ENCODE results near the gene RRP9.

Gene RRP9

GRCh38 chr3:51977446-51978142, 35.9 kb upstream of the RRP9 start:
- DNase-seq (ENCODE audit: low read depth): no peak
- no peak overlapping the region for H3K4me3 ChIP-seq (replicated peaks; ENCODE audit: low read depth, low read length)
- no peak for TF ChIP-seq CTCF (IDR thresholded peaks at IDR 0.05; ENCODE audit: low read length, missing control alignments)

- no peak for TF ChIP-seq CTCF (IDR thresholded peaks at IDR 0.05; ENCODE audit: low read length, missing control alignments)
- peak overlapping the region; percentile 69 for H3K4me3 ChIP-seq (replicated peaks; ENCODE audit: low read depth, low read length)
- DNase-seq (ENCODE audit: low read depth): peak; percentile 59
These were observed 34.3 kb upstream of the RRP9 start for GRCh38 chr3:51975852-51976549.

- TF ChIP-seq CTCF (IDR thresholded peaks at IDR 0.05; ENCODE audit: low read length, missing control alignments): no peak
- peak; percentile 64 for DNase-seq (ENCODE audit: low read depth)
These were observed 33.5 kb upstream of the RRP9 start, which contains the start of gene ABHD14A for GRCh38 chr3:51974963-51975851. ABHD14A (plus strand) TSS chr3:51975064; CDS start chr3:51975136, 72 bp downstream.

GRCh38 chr3:51974277-51974962, 32.7 kb upstream of the RRP9 start:
- H3K4me3 ChIP-seq (replicated peaks; ENCODE audit: low read depth, low read length): peak overlapping the region; percentile 69
- TF ChIP-seq CTCF (IDR thresholded peaks at IDR 0.05; ENCODE audit: low read length, missing control alignments): no peak
- no peak for DNase-seq (ENCODE audit: low read depth)

More at GRCh38 chr3:51974963-51975851, 33.5 kb upstream of the RRP9 start, which contains the start of gene ABHD14A:
- peak within 1 kb of the TSS; percentile 69 for H3K4me3 ChIP-seq (replicated peaks; ENCODE audit: low read depth, low read length)

GRCh38 chr3:51971350-51971749, 29.6 kb upstream of the RRP9 start:
- no peak for DNase-seq (ENCODE audit: low read depth)
- no peak for TF ChIP-seq CTCF (IDR thresholded peaks at IDR 0.05; ENCODE audit: low read length, missing control alignments)
- no peak overlapping the region for H3K4me3 ChIP-seq (replicated peaks; ENCODE audit: low read depth, low read length)

GRCh38 chr3:51970606-51971300, 29.0 kb upstream of the RRP9 start:
- DNase-seq (ENCODE audit: low read depth): no peak
- no peak for TF ChIP-seq CTCF (IDR thresholded peaks at IDR 0.05; ENCODE audit: low read length, missing control alignments)
- H3K4me3 ChIP-seq (replicated peaks; ENCODE audit: low read depth, low read length): no peak overlapping the region
